Astrocyte (in vitro differentiated cells and primary cell): ENCODE measurements around the gene DUSP6.

ENCODE experiments used
- CTCF ChIP-seq: IDR thresholded peaks from 2 replicates; pipeline ENCODE4 v1.5.1; 2011; ENCODE audit warnings: low read depth, mild to moderate bottlenecking, inconsistent platforms, low read length, moderate library complexity; ENCODE audit not compliant: insufficient read depth
- EZH2 ChIP-seq: IDR thresholded peaks from 2 replicates; pipeline ENCODE4 v1.6.1; 2012; ENCODE audit warnings: mild to moderate bottlenecking, low read length, inconsistent platforms; ENCODE audit not compliant: insufficient read depth

GRCh38 chr12:89372584-89373370 lies 20.5 kb upstream of the DUSP6 start:
- TF ChIP-seq CTCF, result no peak
- TF ChIP-seq EZH2, result no peak
